GM19438 (cell line): ENCODE results near the gene RRAS2.
A peak's percentile ranks its signal among the peaks of the same experiment; 100 is the strongest.
"Not testable (repeated sequence)": the region's sequence is repeated elsewhere in the genome, so short reads cannot be mapped to it uniquely, and the experiment has no call there.

Experiments
- ATAC-seq: cut with Tn5 transposase; IDR thresholded peaks from one replicate; pipeline ENCODE4 v1.9.1; 2021; ENCODE audit warnings: low read depth; ENCODE audit not compliant: unreplicated experiment

Gene RRAS2

DNA sequence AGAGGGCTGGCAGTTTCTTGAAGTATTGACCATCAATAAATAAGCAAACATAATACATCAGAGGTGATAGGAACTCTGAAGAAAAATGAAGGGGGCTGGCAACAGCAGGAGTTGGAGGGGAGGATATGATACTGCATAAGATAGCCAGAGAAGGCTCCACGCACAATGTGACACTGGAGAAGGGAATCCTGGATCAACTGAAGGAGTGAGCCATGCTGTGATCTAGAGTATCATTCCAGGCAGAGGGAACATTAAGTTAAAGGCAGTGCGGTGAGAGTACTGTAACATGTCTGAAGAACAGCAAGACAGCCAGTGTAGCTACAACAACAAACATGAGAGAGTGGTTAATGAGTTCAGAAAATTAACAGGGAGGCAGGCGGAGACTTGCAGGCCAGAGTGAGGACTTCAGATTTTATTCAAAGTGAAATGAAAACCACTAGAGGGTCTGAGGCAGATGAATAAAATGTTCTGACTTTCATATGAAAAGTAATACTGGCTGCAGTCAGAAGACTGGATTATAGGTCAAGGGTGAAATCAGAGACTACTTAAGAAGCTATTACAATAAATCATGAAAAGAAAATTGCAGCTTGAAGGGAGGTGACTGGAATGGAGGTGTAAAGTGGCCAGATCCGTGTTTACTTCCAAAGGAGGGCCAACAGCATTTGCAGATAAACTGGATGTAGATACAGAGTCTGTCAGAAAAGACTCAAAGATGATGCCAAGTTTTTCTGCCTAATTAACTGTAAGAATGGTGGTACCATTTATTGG is 49.4 kb downstream of the RRAS2 start:
- ATAC-seq, result no peak

DNA sequence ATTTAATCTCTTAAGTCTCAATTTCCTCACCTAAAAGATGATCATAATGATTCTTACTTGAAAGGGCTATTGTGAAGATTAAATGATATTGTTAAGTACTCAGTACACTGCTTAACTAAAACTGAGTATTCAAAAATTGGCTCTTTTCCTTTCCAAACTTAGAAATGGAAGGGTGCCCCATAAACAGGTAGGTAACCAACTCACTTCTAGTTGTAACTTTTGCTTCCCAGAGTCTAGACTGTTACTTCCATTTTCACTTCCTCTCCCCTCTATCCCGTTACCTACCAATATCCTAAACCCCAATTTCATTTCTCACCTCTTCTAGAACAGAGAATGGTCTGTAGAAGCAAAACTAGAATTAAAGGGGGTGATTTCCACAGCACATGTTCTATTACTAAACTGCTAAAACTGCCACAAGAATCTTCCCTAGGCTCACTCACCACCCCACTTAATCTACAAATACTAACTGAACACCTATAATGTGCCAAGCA is 50.0 kb downstream of the RRAS2 start:
- no peak for ATAC-seq

DNA sequence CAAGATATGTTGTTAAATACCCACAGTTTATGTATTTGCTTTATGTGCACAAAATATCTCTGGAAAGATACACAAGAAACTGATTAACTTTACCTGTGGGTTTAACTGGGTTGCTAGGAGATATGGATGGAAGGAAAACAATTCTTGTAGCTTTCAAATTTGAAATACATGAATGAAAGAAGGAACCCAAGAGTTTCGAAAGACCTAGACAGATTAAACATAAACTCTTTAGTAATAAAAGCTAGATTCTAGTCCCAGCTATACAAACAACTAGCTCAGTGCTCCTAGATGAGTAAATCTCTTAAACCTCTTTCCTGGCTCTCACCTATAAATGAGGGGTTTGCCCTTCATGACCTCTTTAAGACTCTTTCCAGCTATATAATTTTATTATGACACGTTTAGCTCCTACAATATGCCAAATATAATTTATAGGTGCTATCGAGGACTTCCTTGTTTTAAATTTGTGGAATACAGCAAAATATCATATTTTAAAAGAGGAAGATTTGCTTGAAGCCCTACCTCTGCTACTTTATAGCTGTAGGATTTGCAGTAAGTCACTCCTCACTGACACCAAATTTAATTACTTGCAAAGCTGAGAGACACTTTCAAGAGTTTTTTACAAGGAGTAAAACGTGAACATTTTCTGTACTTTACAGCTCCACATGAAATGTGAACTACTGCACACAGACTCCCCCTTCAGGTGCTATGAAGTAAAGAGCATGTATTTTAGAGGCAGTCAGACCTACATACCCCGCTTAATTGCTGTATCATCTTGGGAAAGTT is 50.7 kb downstream of the RRAS2 start:
- no peak for ATAC-seq

DNA sequence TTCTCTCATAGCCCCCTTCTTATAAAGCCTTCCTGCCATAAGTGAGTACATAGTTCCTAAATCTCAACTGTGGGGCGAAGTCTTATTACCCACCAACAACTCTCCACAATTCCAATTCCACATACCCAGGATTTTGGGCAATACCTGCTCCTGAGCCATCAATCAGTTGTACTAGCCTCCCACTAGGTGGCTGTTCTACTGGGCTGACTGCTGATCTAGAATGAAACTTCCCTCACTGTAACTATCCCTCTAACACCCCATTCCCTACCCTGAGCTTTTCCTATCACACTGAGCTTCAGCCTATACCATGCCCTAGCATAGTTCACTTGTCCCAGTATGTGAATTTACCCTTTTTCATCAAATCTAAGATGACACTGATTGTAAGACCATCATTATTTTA is 52.5 kb downstream of the RRAS2 start:
- no peak for ATAC-seq

DNA sequence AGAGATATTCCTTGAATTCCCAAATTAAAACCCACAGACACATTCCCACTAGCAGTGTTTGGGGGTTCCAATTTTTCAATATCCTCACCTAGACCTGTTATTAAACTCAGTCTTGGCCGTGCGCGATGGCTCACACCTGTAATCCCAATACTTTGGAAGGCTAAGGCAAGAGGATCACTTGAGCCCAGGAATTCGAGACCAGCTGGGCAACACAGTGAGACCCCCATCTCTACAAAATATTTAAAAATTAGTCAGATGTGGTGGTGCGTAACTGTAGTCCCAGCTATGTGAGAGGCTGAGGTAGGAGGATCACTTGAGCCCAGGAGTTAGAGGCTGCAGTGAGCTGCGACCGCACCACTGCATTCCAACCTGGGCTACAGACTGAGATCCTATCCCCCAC is 53.3 kb downstream of the RRAS2 start:
- ATAC-seq, result no peak

DNA sequence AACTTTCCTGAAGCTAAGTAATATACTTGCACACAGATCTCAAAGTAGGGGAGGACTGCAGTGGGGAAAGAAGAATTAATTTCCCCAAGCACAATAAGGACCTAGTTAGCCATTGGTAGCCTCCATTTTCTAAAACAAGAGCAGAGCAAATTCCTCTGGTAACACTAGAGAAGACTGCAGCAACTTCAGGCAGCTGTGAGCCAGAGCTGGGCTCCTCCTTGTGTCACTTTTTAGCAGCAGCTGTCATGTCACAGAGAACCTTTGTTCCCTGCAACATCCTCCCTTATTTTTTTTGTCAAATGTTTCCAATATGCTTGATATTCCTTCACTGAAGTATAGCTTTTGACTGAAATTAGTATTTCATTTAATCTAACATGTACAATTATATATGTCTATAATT is 54.4 kb downstream of the RRAS2 start:
- ATAC-seq, result no peak

DNA sequence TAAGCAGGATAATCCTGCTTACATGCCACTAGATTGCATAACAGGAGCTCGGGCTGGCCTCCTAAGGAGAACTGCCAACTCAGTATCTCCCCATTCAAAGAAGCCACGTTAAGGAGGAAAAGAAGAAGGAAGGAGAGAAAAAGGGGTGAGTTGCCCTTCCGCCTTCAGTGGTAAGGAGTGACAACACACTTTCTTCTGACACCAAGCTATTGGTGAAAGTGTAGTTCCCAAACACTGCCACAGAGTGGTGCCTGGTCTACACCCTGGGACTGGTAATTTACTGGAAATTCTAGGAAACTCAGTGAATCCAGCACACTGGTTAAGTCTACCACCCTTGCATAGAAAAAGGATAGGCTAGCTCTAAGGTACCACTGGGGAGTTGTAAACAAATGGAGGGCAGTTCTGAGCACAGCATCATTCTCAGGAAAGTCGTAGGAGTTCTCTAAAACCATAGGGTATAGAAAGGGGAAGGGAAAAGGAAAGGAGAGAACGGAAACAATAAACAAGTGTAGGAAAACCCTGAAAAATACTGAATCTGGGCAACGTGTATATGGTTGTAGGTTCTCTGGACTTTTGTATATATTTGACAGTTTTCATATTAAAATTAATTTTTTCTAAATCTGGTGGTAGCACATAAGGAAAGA is 58.2 kb downstream of the RRAS2 start:
- no peak for ATAC-seq

DNA sequence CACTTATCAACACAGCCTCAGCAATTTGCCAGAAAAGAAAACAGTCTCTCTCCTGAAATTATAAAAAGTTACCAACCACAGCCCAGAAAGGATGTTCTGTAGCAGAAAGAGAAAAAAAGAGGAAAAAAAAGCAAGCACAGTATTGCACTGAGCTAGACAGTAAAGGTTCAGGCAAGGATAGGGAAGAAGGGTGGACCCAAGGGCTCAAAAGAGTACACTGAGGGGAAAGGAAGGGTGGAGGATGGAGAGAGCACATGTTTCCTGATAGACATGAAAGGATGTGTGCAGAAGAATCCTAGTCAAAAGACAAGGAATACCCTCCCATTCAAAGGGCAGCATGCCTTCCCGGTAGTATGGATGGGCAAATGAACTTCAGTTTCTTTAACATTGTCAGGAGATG is 59.1 kb downstream of the RRAS2 start:
- no peak for ATAC-seq

DNA sequence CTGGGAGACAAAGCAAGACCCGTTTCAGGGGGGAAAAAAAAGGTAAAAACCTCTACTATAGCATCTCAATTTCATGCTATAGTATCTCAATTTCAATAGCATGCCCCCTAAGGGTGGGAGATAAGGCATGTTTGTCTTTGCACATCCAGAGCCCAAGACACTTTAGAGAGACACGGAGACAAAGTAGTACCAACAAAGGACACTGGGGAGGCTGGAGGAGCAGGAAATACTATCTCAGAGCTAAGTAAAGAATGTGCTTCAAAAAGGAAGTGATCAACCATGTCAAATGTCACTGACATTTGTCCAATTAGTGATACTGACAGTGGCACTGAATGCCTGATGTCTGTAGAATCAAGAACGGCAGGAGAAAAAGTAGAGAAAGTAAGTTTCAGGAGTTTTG is 68.6 kb downstream of the RRAS2 start:
- ATAC-seq, result no peak

DNA sequence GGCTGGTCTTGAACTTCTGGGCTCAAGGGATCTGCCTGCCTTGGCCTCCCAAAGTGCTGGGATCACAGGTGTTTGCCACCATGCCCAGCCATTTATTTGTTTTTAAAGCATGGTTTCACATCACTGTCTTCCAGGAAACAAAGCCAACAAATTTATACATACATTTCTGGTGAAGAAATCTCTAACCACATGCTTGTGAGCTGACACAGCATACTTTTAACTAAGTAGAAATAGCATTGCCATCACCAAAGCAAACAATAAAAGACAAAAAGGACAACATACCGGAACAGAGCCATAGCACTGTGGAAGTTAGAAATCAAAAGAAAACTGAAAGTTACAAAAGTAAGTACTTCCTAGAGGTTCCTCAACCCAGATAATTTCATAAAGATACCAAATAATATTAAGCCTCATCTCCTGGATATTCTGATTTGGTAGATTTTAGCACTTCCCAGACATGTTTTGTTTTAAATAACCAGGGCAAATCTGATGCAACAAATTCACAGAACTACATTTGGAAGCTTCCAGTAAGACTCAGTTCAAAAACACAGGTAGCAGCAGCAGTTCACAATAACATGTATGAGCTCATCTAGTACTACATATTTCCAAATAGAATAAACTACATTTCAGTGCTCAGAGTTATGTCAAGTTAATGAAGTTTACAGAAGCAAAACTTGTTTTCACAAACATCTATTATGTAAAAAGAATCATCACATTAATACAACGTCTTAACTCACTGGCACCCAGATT is 70.6 kb downstream of the RRAS2 start:
- ATAC-seq, result no peak

DNA sequence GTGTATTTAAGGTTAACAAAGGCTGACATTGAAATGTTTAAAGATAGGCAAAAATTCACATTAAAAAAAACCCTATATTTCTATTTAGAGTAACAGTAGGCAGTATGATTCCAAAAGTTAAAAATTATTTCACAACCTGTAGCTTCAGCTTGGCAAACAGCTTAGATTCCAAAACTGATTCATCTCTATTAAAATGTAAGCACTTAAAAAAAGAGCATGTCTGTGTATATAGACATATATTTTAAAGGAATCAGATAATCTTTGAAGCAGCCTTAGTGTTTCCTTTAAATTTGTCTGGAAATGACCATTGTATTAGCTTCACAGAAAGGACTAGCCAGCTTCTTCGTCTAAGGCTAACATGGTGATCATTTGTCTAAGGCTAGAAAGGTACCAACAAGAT is 80.1 kb downstream of the RRAS2 start:
- not testable (repeated sequence) for ATAC-seq

DNA sequence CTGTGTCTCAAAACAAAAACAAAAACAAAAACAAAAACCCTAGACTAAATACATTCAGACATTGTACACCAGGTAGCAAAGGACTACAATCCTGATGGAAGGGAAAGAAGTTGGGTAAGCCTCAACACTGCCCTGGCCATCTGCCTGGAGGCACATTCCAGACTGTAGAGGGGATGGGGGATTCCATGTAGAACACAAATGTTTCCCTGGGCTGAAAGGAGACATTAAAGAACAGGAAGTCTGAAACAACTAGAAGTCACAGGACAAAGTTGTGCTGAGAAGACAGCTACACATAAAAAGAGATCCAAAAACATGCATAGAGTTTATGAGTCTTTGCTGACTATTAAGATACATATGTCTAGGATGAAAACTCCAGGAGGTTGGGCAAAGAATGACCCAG is 83.9 kb downstream of the RRAS2 start:
- ATAC-seq, result no peak

DNA sequence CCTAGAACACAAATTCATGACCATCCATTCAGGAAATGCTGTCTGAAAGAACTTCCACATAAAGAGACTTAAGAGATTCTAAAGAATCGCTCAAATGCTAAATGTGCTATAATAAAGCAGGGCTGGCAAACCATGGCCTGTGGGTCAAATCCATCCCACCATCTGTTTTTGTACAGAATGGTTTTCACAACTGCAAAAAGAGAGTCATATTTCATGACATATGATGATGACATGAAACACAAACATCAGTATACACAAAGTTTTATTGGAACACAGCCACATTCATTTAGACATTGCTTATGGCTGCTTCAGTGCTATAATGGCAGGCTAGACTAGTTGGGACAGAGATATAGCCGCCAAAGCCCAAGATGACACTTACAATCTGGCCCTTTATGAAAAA is 85.1 kb downstream of the RRAS2 start:
- ATAC-seq, result no peak

DNA sequence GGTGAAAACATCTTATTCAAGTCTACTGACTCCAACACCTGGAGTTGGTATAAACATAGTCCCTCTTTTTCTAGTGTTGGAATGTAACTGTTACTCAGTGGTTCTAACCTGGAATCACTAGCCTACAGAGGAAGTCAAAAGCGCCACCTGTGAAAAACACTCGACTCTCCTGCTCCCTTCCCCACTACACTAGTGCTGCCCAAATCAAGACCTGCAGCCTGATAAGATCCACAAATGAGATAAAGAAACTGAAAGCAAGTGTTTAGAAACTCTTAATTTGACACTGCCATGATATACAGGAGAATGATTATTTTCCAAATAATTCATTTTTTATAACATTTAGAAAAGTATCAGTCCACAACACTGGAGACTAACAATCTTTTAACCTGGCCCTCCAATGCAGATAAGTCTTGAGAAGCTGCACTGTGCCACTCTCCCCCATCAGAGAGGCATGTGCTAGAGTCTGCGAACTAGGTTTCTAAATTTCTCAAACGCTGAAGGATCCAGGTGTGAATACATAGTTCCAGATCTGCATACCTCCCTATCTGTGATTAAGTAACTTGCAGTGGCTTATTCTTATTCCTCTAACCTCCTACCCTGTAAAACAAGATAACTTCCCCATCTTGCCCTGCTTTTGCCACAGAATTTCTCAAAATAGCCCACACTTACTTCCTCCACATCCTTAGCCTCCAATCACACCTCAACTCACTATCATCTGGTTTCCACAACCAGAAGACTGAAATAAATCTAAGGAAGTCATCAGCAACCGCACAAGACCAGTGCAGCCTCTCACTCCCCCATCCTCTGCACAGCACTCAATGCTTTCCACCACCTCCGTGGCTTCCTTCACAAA is 88.1 kb downstream of the RRAS2 start:
- ATAC-seq, result peak; percentile 68

DNA sequence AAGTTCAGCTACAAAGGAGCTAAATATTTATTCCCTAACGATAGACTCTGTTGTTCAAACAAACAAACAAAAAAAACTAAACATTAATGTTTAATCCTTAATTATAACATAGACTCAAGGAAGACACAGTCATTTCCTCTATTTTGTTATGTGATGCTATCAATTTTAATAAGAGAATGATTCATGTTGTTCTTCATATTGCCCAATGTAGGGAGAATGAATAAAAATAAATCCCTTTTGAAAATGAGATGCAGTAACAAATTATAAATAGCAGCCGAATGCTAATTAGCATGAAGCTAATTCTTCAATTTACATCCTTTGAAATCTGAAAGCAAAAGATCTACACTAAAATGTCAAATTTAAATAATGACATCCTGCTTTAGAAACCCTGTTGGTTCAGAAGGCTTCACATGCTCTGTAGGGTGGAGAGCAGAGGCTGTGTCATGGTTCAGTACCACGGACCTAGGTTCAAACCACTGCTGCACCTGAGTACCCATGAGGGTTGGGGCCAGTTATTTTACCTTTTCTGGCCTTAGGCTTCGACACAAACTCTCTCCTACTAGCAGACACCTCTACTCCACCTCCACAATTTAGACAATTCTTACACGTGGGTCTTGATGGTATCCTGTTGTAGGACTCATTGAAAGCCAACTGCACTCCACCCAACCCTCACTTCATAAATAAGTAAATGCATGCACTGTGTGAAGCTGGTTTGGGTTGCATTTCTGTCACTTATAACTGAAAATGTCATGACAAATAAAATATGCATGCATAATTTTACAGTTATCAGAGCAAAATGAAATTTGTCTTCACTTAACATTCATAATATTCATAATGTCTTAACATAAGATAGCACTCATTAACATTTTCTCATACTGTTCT is 89.0 kb downstream of the RRAS2 start:
- ATAC-seq, result no peak

DNA sequence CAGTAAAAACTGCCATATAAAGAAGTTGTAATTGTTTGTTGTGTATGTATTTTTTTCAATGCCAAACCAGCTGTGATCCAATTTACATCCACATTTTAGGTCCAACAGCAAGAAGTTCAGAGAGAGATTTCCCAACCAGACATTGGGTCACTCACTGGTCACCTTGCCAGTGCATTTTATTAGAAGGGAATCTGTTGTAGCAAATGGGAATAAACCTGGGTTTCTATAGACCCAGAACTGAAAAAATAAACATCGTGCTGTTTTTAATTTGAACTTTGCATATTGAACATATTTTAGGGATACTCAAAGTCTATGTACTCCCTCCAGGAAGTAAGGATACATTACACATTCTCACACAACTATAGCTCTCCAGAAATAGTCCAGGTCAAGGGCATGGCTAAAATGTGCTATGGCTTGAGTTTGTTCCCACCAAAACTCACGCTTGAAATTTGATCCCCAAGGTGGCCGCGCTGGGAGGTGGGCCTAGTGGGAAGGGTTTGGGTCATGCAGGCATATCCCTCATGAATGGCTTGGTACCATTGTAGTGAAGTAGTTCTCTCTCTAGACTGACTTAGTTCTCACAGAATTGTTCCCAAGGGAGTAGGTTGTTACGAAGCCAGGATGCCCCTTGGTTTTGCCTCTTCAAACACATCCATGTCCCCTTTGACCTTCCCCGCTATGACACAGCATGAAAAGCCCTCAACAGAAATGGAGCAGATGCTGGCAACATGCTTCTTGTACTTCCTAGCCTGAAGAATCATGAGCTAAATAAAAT is 90.9 kb downstream of the RRAS2 start:
- no peak for ATAC-seq

DNA sequence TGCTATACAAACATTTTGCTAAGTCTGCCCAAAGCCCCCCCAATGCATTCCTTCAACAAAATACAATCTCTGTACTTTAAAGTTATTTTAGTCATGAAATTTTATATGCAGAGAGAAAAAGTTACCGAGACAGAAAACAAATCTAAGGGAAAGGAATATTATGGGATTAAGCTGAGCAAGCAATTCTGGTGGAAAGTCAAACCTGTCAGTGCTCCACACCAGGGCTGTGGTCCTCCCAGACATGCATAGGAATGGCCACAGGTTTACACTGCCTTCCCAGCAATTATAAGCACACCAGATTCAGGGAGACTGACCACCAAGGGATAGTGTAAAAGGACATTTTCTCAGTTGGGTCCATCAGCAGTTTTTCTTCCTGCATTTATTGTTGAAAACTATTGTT is 92.4 kb downstream of the RRAS2 start:
- ATAC-seq, result no peak

DNA sequence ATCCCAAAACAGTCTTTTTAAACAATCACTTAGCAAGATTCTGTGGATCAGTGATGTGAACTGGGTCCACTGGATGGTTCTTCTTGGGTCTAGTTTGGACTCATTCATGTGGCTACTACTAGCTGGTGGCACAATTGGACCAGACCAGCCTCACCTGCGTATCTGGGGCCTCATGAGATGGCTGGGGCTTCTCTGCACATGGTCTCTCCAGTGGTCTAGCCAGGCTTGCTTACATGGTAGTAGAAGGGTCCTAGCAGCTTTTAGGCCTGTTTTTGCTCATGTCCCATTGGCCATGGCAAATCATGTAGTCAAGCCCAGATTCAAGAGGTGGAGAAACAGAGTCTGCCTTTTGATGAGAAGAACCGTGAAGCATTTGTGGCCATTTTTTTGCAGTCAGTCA is 94.0 kb downstream of the RRAS2 start:
- ATAC-seq, result no peak
